ENCODE results near the gene RFX1. TPM values are rescaled to one million over a fixed set of nuclear protein-coding genes. Genes with fewer than 3 reads are reported as not detected.
"Not testable (repeated sequence)": the region's sequence is repeated elsewhere in the genome, so short reads cannot be mapped to it uniquely, and the experiment has no call there.

RFX1 gene
- total and polyA plus RNA-seq, 3 experiments from 2014 or later = 3.1 to 13.6 (median 13.0) TPM

DNA sequence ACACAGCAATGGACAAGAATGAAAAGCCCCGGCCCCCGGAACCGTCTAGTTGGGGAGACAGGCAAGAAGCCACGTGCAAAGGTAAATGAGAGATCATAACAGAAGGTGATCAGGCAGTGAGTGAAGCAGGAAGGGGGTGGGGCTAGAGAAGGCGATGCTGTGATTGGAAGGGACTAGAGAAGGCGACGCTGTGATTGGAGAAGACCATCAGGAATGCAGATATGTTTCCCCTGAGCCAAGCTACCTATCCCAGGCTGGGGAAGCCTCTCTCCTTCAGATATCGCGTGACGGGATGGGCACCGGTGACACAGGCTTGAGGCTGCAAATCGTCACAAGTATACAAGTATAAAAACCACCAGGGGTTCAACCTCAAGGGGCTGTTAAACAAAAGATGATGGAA lies 32.0 kb downstream of the RFX1 start:
- CTCF ChIA-PET = no interaction called here
- Mint-ChIP-seq H3K9me3 (no peaks in the 10 kb centered on the region), H3K4me1 (peaks cover 8 to 15% (median 14%) of the 10 kb centered on the region in 3 donors), H3K27me3 (no peaks in the 10 kb centered on the region), H3K4me3 (peak overlapping the region in 1 of 7 donors; percentile 15), H3K27ac (peak overlapping the region in 7 of 8 donors; percentile 49 to 90 (median 78)), H3K36me3 (peaks cover 0 to 47% (median 5%) of the 10 kb centered on the region in 3 donors)
- Histone ChIP-seq H3K4me3 (ENCODE audit: low read length) (no peak overlapping the region), H3K36me3 (ENCODE audit: insufficient read depth, low read length) (peaks cover 3% of the 10 kb centered on the region), H3K4me1 (ENCODE audit: insufficient read depth, low read length) (peaks cover 11% of the 10 kb centered on the region), H3K27me3 (ENCODE audit: insufficient read depth, low read length, poor library complexity, severe bottlenecking) (no peaks in the 10 kb centered on the region), H3K27ac (ENCODE audit: low read depth, low read length) (no peak overlapping the region), H3K9me3 (ENCODE audit: low read length) (no peaks in the 10 kb centered on the region)
- POLR2A ChIA-PET = no interaction called here
- DNase-seq = peak in 1 of 5 donors; percentile 69

DNA sequence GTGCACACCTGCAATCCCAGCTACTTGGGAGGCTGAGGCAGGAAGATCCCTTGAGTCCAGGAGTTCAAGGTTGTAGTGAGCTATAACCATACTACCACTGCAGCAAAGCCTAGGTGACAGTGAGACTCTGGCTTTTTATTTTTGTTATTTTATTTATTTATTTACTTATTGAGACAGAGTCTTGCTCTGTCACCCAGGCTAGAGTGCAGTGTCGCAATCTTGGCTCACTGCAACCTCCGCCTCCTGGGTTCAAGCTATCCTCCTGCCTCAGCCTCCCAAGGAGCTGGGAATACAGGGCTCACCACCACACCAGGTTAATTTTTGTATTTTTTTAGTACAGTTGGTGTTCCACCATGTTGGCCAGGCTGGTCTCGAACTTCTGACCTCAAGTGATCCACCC lies 32.6 kb downstream of the RFX1 start:
- Mint-ChIP-seq H3K4me1 (peaks cover 8 to 15% (median 14%) of the 10 kb centered on the region in 3 donors), H3K36me3 (peaks cover 0 to 53% (median 8%) of the 10 kb centered on the region in 3 donors)
- CTCF ChIA-PET; H3K36me3 ChIP-seq (ENCODE audit: insufficient read depth, low read length); H3K9me3 Mint-ChIP-seq; H3K27me3 Mint-ChIP-seq; DNase-seq; H3K27me3 ChIP-seq (ENCODE audit: insufficient read depth, low read length, poor library complexity, severe bottlenecking); H3K27ac Mint-ChIP-seq; H3K27ac ChIP-seq (ENCODE audit: low read depth, low read length); H3K9me3 ChIP-seq (ENCODE audit: low read length); H3K4me3 ChIP-seq (ENCODE audit: low read length); POLR2A ChIA-PET; H3K4me3 Mint-ChIP-seq: not testable (repeated sequence)
- H3K4me1 ChIP-seq (ENCODE audit: insufficient read depth, low read length) = peaks cover 10% of the 10 kb centered on the region

- H3K27ac Mint-ChIP-seq = peak overlapping the region in 2 of 8 donors; percentile 23 to 60
- no peaks in the 10 kb centered on the region for H3K27me3 ChIP-seq (ENCODE audit: insufficient read depth, low read length, poor library complexity, severe bottlenecking)
- no peaks in the 10 kb centered on the region for H3K9me3 ChIP-seq (ENCODE audit: low read length)
- H3K27me3 Mint-ChIP-seq = no peaks in the 10 kb centered on the region
- no peak for DNase-seq
- H3K4me3 Mint-ChIP-seq = no peak overlapping the region
- no peaks in the 10 kb centered on the region for H3K9me3 Mint-ChIP-seq
- peaks cover 6% of the 10 kb centered on the region for H3K36me3 ChIP-seq (ENCODE audit: insufficient read depth, low read length)
- POLR2A ChIA-PET = interaction anchor here (0.6 kb wide), 1 partner anchor 15 kb away, joined by 3 read pairs; no protein-coding TSS in a partner anchor
- no peak overlapping the region for H3K27ac ChIP-seq (ENCODE audit: low read depth, low read length)
- peaks cover 8 to 15% (median 14%) of the 10 kb centered on the region in 3 donors for H3K4me1 Mint-ChIP-seq
- no peak overlapping the region for H3K4me3 ChIP-seq (ENCODE audit: low read length)
- H3K4me1 ChIP-seq (ENCODE audit: insufficient read depth, low read length) = peaks cover 10% of the 10 kb centered on the region
- CTCF ChIA-PET = no interaction called here
- H3K36me3 Mint-ChIP-seq = peaks cover 0 to 59% (median 8%) of the 10 kb centered on the region in 3 donors
These were observed 33.6 kb downstream of the RFX1 start for GRCh38 chr19:13972368-13973155.

DNA sequence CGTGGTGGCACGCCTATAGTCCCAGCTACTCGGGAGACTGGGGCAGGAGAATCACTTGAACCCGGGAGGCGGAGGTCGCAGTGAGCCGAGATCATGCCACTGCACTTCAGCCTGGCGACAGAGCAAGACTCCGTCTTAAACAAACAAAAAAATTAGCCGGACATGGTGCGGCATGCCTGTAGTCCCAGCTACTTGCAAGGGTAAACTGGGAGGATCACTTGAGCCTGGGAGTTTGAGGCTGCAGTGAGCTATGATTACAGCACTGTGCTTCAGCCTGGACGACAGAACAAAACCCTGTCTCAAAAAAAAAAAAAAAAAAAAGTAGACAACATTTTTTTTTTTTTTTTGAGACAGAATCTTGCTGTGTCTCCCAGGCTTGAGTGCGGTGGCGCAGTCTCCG lies 34.3 kb downstream of the RFX1 start:
- H3K27ac ChIP-seq (ENCODE audit: low read depth, low read length); CTCF ChIA-PET; H3K27me3 Mint-ChIP-seq; H3K27ac Mint-ChIP-seq; H3K36me3 ChIP-seq (ENCODE audit: insufficient read depth, low read length); H3K27me3 ChIP-seq (ENCODE audit: insufficient read depth, low read length, poor library complexity, severe bottlenecking); H3K4me3 ChIP-seq (ENCODE audit: low read length); H3K9me3 ChIP-seq (ENCODE audit: low read length); H3K9me3 Mint-ChIP-seq; DNase-seq; H3K4me3 Mint-ChIP-seq: not testable (repeated sequence)
- peaks cover 10% of the 10 kb centered on the region for H3K4me1 ChIP-seq (ENCODE audit: insufficient read depth, low read length)
- Mint-ChIP-seq H3K36me3 (peaks cover 0 to 66% (median 8%) of the 10 kb centered on the region in 3 donors), H3K4me1 (peaks cover 8 to 15% (median 14%) of the 10 kb centered on the region in 3 donors)
- POLR2A ChIA-PET = interaction anchor here (0.6 kb wide), 1 partner anchor 16 kb away, joined by 3 read pairs; no protein-coding TSS in a partner anchor

DNA sequence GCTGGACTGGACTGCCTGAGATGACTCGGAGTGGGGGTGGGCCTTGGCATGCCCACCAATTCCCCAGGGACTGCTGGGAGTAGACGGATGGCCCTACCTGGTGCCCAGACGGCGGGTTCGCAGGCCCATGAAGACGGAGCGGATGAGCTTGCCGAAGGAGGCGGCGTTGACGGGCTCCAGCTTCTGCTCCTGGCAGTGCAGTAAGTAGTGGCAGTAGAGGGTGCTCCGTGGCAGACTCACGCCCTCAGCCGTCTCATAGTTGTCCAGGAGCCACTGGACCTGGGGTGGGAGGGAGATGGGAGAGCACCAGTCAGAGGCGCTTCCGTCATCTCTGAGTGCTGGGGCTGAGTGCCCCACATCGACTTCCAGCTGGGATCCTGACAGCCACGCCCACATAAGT lies 36.2 kb downstream of the RFX1 start:
- Histone ChIP-seq H3K36me3 (ENCODE audit: insufficient read depth, low read length) (peaks cover 14% of the 10 kb centered on the region), H3K4me1 (ENCODE audit: insufficient read depth, low read length) (peaks cover 10% of the 10 kb centered on the region), H3K4me3 (ENCODE audit: low read length) (no peak overlapping the region), H3K27ac (ENCODE audit: low read depth, low read length) (no peak overlapping the region), H3K9me3 (ENCODE audit: low read length) (no peaks in the 10 kb centered on the region), H3K27me3 (ENCODE audit: insufficient read depth, low read length, poor library complexity, severe bottlenecking) (no peaks in the 10 kb centered on the region)
- Mint-ChIP-seq H3K27me3 (no peaks in the 10 kb centered on the region), H3K27ac (peak overlapping the region in 2 of 8 donors; percentile 12 to 77), H3K9me3 (no peaks in the 10 kb centered on the region), H3K4me1 (peaks cover 6 to 9% (median 9%) of the 10 kb centered on the region in 3 donors), H3K4me3 (no peak overlapping the region), H3K36me3 (peaks cover 0 to 68% (median 4%) of the 10 kb centered on the region in 3 donors)
- ChIA-PET CTCF (no interaction called here), POLR2A (interaction anchor here (0.6 kb wide), 1 partner anchor 72 kb away, joined by 3 read pairs; no protein-coding TSS in a partner anchor)
- DNase-seq = no peak

GRCh38 chr19:13968999-13969398 lies 37.1 kb downstream of the RFX1 start:
- no peaks in the 10 kb centered on the region for H3K27me3 ChIP-seq (ENCODE audit: insufficient read depth, low read length, poor library complexity, severe bottlenecking)
- Mint-ChIP-seq H3K36me3 (peaks cover 0 to 70% (median 4%) of the 10 kb centered on the region in 3 donors), H3K9me3 (no peaks in the 10 kb centered on the region), H3K4me3 (no peak overlapping the region), H3K4me1 (peaks cover 2 to 3% (median 2%) of the 10 kb centered on the region in 3 donors), H3K27ac (peak overlapping the region in 2 of 8 donors; percentile 23 to 71), H3K27me3 (no peaks in the 10 kb centered on the region)
- no peak for DNase-seq
- H3K4me3 ChIP-seq (ENCODE audit: low read length) = no peak overlapping the region
- H3K9me3 ChIP-seq (ENCODE audit: low read length) = no peaks in the 10 kb centered on the region
- H3K27ac ChIP-seq (ENCODE audit: low read depth, low read length) = no peak overlapping the region
- ChIA-PET CTCF (interaction anchor here (1.4 kb wide), 1 partner anchor 80 kb away, joined by 3 read pairs; no protein-coding TSS in a partner anchor), POLR2A (no interaction called here)
- peaks cover 17% of the 10 kb centered on the region for H3K36me3 ChIP-seq (ENCODE audit: insufficient read depth, low read length)
- peaks cover 4% of the 10 kb centered on the region for H3K4me1 ChIP-seq (ENCODE audit: insufficient read depth, low read length)

GRCh38 chr19:13968383-13968935 lies 37.7 kb downstream of the RFX1 start:
- DNase-seq = no peak
- no peak overlapping the region for H3K4me3 ChIP-seq (ENCODE audit: low read length)
- Mint-ChIP-seq H3K4me1 (no peaks in the 10 kb centered on the region), H3K27ac (no peak overlapping the region), H3K36me3 (peaks cover 0 to 69% (median 4%) of the 10 kb centered on the region in 3 donors), H3K27me3 (no peaks in the 10 kb centered on the region), H3K4me3 (no peak overlapping the region), H3K9me3 (no peaks in the 10 kb centered on the region)
- ChIA-PET POLR2A (no interaction called here), CTCF (interaction anchor here (1.4 kb wide), 1 partner anchor 80 kb away, joined by 3 read pairs; no protein-coding TSS in a partner anchor)
- no peaks in the 10 kb centered on the region for H3K9me3 ChIP-seq (ENCODE audit: low read length)
- no peaks in the 10 kb centered on the region for H3K4me1 ChIP-seq (ENCODE audit: insufficient read depth, low read length)
- H3K36me3 ChIP-seq (ENCODE audit: insufficient read depth, low read length) = peaks cover 17% of the 10 kb centered on the region
- no peaks in the 10 kb centered on the region for H3K27me3 ChIP-seq (ENCODE audit: insufficient read depth, low read length, poor library complexity, severe bottlenecking)
- H3K27ac ChIP-seq (ENCODE audit: low read depth, low read length) = no peak overlapping the region

- H3K9me3 ChIP-seq (ENCODE audit: low read length); H3K4me1 Mint-ChIP-seq; DNase-seq; H3K27me3 Mint-ChIP-seq; H3K4me3 ChIP-seq (ENCODE audit: low read length); H3K4me1 ChIP-seq (ENCODE audit: insufficient read depth, low read length); H3K4me3 Mint-ChIP-seq; H3K27me3 ChIP-seq (ENCODE audit: insufficient read depth, low read length, poor library complexity, severe bottlenecking); H3K9me3 Mint-ChIP-seq; CTCF ChIA-PET; POLR2A ChIA-PET; H3K27ac ChIP-seq (ENCODE audit: low read depth, low read length): not testable (repeated sequence)
- H3K36me3 Mint-ChIP-seq = peaks cover 0 to 59% (median 4%) of the 10 kb centered on the region in 3 donors
- H3K36me3 ChIP-seq (ENCODE audit: insufficient read depth, low read length) = peaks cover 14% of the 10 kb centered on the region
- H3K27ac Mint-ChIP-seq = peak overlapping the region in 1 of 8 donors; percentile 46
These were observed 38.9 kb downstream of the RFX1 start for GRCh38 chr19:13967206-13967605.

Data from CD8-positive, alpha-beta memory T cell (primary cell).